ENCODE measurements around the gene C20orf141. TPM values are rescaled to one million over a fixed set of nuclear protein-coding genes. Genes with fewer than 3 reads are reported as not detected.
A peak's percentile ranks its signal among the peaks of the same experiment; 100 is the strongest.

C20orf141 gene
- total and polyA plus RNA-seq, 2 donors: 1.3 TPM; not detected in 1

DNA sequence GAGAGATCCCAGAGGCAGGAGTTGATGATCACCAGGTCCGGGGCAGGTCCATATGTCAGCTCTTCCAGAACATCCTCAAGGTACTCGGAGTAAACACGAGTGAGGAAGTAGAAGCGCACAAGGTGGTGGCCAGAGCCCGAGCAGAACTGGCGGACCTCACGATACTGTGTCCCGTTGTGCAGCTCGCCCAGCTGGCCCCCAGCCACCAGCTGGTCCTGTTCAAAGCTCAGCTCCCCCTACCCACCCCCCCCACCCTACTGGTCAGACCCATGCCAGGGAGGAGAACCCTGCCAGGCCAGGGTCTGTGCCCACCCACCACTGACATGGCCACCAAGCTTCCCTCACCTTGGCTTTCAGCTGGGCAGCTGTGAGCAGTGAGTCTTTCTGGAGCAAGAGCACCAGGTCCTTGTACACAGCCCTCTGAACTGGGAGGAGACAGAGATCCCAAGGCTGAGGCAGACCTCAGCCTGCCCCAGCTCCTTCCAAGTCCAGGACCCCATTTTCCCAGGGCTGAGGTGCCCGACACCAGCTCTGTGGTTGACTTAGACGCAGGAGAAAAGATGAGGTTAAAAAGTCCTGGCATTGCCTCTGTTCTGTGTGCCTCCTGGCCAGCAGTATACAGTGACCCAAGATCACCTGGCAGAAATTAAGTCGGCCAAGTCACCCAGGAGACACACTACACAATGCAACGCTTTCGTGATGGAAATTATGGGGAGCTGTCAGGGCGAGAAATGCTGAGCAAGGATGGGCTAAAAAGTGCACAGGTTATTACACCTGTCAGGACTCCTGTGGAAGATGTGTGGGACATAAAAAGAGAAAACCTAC lies 24.3 kb downstream of the C20orf141 start:
- no peaks in the 10 kb centered on the region for H3K9me3 ChIP-seq (ENCODE audit: control insufficient read depth in 2 of 2, insufficient read depth in 1 of 2, low read length in 1 of 2)
- DNase-seq (ENCODE audit: low read depth in 6 of 9, low spot score in 9 of 9): no peak
- H3K4me1 ChIP-seq (ENCODE audit: control insufficient read depth in 2 of 2, insufficient read depth in 2 of 2, low read length in 2 of 2): peaks cover 11 to 14% of the 10 kb centered on the region in 2 donors
- H3K27me3 ChIP-seq (ENCODE audit: control insufficient read depth in 2 of 2, insufficient read depth in 1 of 2, low read length in 1 of 2): no peaks in the 10 kb centered on the region
- no peak overlapping the region for H3K27ac ChIP-seq (ENCODE audit: low read depth in 1 of 2, low read length in 1 of 2)
- 97% methylated on average over 15 of the region's 15 CpGs for WGBS
- no peak overlapping the region for H3K4me3 ChIP-seq (ENCODE audit: low read length in 2 of 2)
- peaks cover 0 to 6% of the 10 kb centered on the region in 2 donors for H3K36me3 ChIP-seq (ENCODE audit: control insufficient read depth in 2 of 2, insufficient read depth in 2 of 2, low read length in 1 of 2)

DNA sequence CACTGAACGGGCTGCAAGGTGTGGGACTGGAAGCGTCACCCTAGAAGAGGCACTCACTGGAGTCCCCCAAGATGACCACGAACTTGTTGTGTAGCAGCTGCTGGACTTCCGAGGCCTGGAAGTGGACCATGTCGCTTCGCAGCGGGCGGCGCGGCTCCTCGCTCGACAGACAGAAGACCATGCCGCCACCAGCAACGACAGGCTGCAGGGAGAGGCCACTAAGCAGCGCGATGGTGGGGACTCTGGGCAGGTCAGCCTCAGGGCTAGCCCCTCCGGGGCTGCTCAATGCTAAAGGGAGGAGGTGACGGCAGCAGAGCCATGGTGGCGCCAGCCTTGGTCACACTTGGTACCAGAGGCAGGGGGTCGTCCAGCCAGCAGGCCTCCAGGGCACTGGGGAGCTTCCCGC lies 24.9 kb downstream of the C20orf141 start:
- peaks cover 0 to 6% of the 10 kb centered on the region in 2 donors for H3K36me3 ChIP-seq (ENCODE audit: control insufficient read depth in 2 of 2, insufficient read depth in 2 of 2, low read length in 1 of 2)
- H3K27me3 ChIP-seq (ENCODE audit: control insufficient read depth in 2 of 2, insufficient read depth in 1 of 2, low read length in 1 of 2): no peaks in the 10 kb centered on the region
- H3K27ac ChIP-seq (ENCODE audit: low read depth in 1 of 2, low read length in 1 of 2): no peak overlapping the region
- 89% methylated on average over 21 of the region's 21 CpGs for WGBS
- peak overlapping the region; percentile 76 to 86 for H3K4me3 ChIP-seq (ENCODE audit: low read length in 2 of 2)
- H3K9me3 ChIP-seq (ENCODE audit: control insufficient read depth in 2 of 2, insufficient read depth in 1 of 2, low read length in 1 of 2): no peaks in the 10 kb centered on the region
- DNase-seq (ENCODE audit: low read depth in 6 of 9, low spot score in 9 of 9): no peak
- H3K4me1 ChIP-seq (ENCODE audit: control insufficient read depth in 2 of 2, insufficient read depth in 2 of 2, low read length in 2 of 2): peaks cover 11 to 14% of the 10 kb centered on the region in 2 donors

DNA sequence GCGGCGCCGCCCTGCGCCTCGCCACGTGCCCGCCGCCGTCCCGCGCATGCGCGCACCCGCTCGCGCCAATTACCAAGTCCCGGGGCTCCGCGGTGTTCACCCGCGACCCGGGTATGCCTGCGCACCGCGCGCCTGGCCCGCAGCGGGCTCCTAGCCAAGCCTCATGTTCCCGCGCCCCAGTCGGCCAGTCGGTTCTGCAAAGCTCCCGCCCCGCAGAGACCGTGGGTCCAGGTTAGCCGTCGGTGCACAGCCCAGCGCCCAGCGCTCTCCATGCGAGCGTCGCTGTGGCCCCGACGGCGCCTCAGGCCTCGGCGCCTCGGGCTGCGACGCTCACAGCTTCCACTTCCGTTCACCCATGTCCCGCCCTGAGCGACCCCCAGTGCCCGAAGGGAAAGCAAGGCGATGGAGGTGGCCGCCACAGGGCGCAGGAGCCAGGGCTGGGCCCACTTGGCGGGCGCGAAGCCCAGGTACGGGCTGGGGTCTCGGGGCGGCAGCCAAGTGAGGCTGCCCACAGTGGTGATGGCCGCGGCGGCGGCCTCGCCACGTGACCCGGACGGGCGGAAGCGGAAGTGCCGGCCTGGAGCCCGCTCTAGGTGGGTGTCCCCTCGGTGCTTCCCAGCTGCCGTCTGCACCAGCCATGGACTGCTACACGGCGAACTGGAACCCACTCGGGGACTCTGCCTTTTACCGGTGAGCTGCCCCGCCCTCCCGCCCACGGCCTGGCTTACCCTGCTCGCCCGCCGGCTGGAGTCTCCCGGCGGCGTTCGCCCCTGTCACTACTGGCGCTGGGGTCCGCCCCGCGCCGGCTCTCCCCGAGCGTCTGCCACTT lies 25.6 kb downstream of the C20orf141 start, which contains the start of the genes PCED1A and VPS16:
Gene PCED1A (minus strand): TSS at position 518 of the 829 bp plus-strand sequence. CDS start 743 bp downstream, outside the sequence.
Gene VPS16 (plus strand): TSS at position 608 of the 829 bp plus-strand sequence. CDS start 30 bp downstream, at position 638.
- Histone ChIP-seq H3K4me1 (ENCODE audit: control insufficient read depth in 2 of 2, insufficient read depth in 2 of 2, low read length in 2 of 2) (peaks cover 11 to 14% of the 10 kb centered on the region in 2 donors), H3K9me3 (ENCODE audit: control insufficient read depth in 2 of 2, insufficient read depth in 1 of 2, low read length in 1 of 2) (no peaks in the 10 kb centered on the region), H3K27me3 (ENCODE audit: control insufficient read depth in 2 of 2, insufficient read depth in 1 of 2, low read length in 1 of 2) (no peaks in the 10 kb centered on the region), H3K4me3 (ENCODE audit: low read length in 2 of 2) (peak within 1 kb of the TSS; percentile 76 to 86), H3K36me3 (ENCODE audit: control insufficient read depth in 2 of 2, insufficient read depth in 2 of 2, low read length in 1 of 2) (peaks cover 0 to 6% of the 10 kb centered on the region in 2 donors), H3K27ac (ENCODE audit: low read depth in 1 of 2, low read length in 1 of 2) (peak within 1 kb of the TSS; percentile 47 to 93)
- 6% methylated on average over 98 of the region's 98 CpGs for WGBS
- peak; percentile 64 to 92 (median 82) for DNase-seq (ENCODE audit: low read depth in 6 of 9, low spot score in 9 of 9)

DNA sequence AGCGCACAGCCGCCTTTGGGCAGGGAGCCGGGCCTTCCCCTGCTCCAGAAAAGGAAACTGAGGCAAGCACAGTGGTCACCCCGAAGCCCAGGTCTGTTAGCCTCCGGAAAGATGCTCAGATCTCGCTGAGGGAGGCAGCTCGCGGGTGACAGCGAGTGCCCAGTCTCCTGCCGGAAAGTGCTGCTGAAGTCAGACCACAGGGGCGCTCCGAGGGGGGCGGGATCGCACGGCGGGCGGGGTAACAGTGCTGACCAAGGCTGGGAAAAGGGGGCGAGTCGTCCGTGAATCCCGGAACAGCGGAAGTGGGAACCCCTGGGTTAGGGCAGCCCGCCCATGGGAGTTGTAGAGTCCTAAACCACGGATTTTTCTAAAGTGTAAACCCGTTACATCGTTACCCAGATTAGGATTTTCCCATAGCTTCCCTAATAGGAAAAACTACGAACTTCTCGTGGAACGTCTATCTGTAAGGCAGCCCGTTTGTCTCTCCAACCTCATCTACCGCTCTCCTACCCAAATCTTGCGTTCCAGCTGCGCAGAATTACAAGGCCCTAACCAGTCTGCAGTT lies 26.3 kb downstream of the C20orf141 start:
- peak overlapping the region in 1 of 2 donors; percentile 12 for H3K27ac ChIP-seq (ENCODE audit: low read depth in 1 of 2, low read length in 1 of 2)
- peak in 3 of 9 donors; percentile 4 to 29 (median 28) for DNase-seq (ENCODE audit: low read depth in 6 of 9, low spot score in 9 of 9)

DNA sequence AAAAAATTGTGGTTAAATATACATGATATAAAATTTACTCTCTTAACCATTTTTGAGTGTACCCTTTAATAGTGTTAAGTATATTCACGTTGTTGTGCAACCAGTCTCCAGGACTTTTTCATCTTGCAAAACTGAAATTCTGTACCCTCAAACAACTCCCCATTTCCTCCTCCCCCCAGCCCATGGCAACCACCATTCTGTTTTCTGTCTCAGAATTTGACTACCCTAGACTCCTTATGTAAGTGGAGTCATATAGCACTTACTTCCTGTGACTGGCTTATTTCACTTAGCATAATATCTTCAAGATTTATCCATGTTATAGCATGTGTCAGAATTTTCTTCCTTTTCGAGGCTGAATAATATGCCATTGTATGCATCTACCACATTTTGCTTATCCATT lies 30.8 kb downstream of the C20orf141 start:
- WGBS: 88% methylated on average over 2 of the region's 2 CpGs
- DNase-seq (ENCODE audit: low read depth in 6 of 9, low spot score in 9 of 9): no peak
- H3K27ac ChIP-seq (ENCODE audit: low read depth in 1 of 2, low read length in 1 of 2): no peak overlapping the region
- no peak overlapping the region for H3K4me3 ChIP-seq (ENCODE audit: low read length in 2 of 2)
- H3K27me3 ChIP-seq (ENCODE audit: control insufficient read depth in 2 of 2, insufficient read depth in 1 of 2, low read length in 1 of 2): no peaks in the 10 kb centered on the region
- no peaks in the 10 kb centered on the region for H3K36me3 ChIP-seq (ENCODE audit: control insufficient read depth in 2 of 2, insufficient read depth in 2 of 2, low read length in 1 of 2)
- peaks cover 4 to 10% of the 10 kb centered on the region in 2 donors for H3K4me1 ChIP-seq (ENCODE audit: control insufficient read depth in 2 of 2, insufficient read depth in 2 of 2, low read length in 2 of 2)
- no peaks in the 10 kb centered on the region for H3K9me3 ChIP-seq (ENCODE audit: control insufficient read depth in 2 of 2, insufficient read depth in 1 of 2, low read length in 1 of 2)

More for the DNA sequence above, 26.3 kb downstream of the C20orf141 start:
- 14% methylated on average over 33 of the region's 33 CpGs for WGBS
- no peaks in the 10 kb centered on the region for H3K27me3 ChIP-seq (ENCODE audit: control insufficient read depth in 2 of 2, insufficient read depth in 1 of 2, low read length in 1 of 2)
- H3K4me1 ChIP-seq (ENCODE audit: control insufficient read depth in 2 of 2, insufficient read depth in 2 of 2, low read length in 2 of 2): peaks cover 11 to 14% of the 10 kb centered on the region in 2 donors
- peak overlapping the region; percentile 76 to 86 for H3K4me3 ChIP-seq (ENCODE audit: low read length in 2 of 2)
- no peaks in the 10 kb centered on the region for H3K9me3 ChIP-seq (ENCODE audit: control insufficient read depth in 2 of 2, insufficient read depth in 1 of 2, low read length in 1 of 2)
- H3K36me3 ChIP-seq (ENCODE audit: control insufficient read depth in 2 of 2, insufficient read depth in 2 of 2, low read length in 1 of 2): peaks cover 0 to 6% of the 10 kb centered on the region in 2 donors

DNA sequence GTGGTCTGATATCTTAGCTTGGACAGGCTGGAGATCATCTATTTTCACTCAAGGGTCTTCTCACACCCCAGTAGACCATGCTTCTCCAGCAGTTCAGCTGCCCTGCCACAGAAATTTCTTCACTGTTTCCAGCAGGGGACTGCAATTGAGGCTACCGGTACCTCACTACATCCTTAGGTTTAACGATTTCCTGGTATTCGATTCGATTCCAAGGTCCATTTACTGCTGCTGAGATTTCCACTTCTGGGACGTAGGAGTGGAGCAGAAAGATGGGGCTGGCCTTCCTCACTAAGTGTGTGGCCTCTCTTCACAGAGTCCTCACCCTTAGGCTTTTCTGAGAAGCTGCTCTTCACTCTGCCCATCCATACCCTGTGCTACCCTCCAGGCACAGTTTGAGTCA lies 31.9 kb downstream of the C20orf141 start:
- H3K4me1 ChIP-seq (ENCODE audit: control insufficient read depth in 2 of 2, insufficient read depth in 2 of 2, low read length in 2 of 2): peaks cover 0 to 2% of the 10 kb centered on the region in 2 donors
- H3K27ac ChIP-seq (ENCODE audit: low read depth in 1 of 2, low read length in 1 of 2): no peak overlapping the region
- no peak overlapping the region for H3K4me3 ChIP-seq (ENCODE audit: low read length in 2 of 2)
- H3K27me3 ChIP-seq (ENCODE audit: control insufficient read depth in 2 of 2, insufficient read depth in 1 of 2, low read length in 1 of 2): no peaks in the 10 kb centered on the region
- WGBS: 98% methylated on average over 5 of the region's 5 CpGs
- no peak for DNase-seq (ENCODE audit: low read depth in 6 of 9, low spot score in 9 of 9)
- H3K36me3 ChIP-seq (ENCODE audit: control insufficient read depth in 2 of 2, insufficient read depth in 2 of 2, low read length in 1 of 2): no peaks in the 10 kb centered on the region
- no peaks in the 10 kb centered on the region for H3K9me3 ChIP-seq (ENCODE audit: control insufficient read depth in 2 of 2, insufficient read depth in 1 of 2, low read length in 1 of 2)

DNA sequence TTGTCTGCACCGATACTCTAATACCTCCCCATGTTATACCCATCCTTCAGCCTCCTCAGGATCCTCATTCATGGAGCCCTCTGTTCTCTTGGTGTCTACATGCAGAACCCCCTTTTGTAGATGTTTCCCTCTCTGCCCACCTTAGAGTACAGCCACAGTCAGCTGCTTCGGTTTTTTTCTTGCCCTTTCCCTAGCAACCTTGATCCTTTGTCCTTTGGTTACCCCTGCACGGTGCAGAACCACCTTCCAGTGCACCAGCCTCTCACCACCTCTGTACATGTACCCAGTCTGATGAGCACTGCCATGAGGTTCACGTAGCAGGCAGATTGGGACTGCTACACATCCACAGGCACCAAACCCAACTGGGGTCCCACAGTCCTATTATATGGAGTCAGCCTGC lies 33.0 kb downstream of the C20orf141 start:
- Histone ChIP-seq H3K36me3 (ENCODE audit: control insufficient read depth in 2 of 2, insufficient read depth in 2 of 2, low read length in 1 of 2) (no peaks in the 10 kb centered on the region), H3K4me1 (ENCODE audit: control insufficient read depth in 2 of 2, insufficient read depth in 2 of 2, low read length in 2 of 2) (peaks cover 0 to 5% of the 10 kb centered on the region in 2 donors), H3K27me3 (ENCODE audit: control insufficient read depth in 2 of 2, insufficient read depth in 1 of 2, low read length in 1 of 2) (no peaks in the 10 kb centered on the region), H3K9me3 (ENCODE audit: control insufficient read depth in 2 of 2, insufficient read depth in 1 of 2, low read length in 1 of 2) (no peaks in the 10 kb centered on the region), H3K27ac (ENCODE audit: low read depth in 1 of 2, low read length in 1 of 2) (no peak overlapping the region), H3K4me3 (ENCODE audit: low read length in 2 of 2) (no peak overlapping the region)
- 95% methylated on average over 4 of the region's 4 CpGs for WGBS
- no peak for DNase-seq (ENCODE audit: low read depth in 6 of 9, low spot score in 9 of 9)

DNA sequence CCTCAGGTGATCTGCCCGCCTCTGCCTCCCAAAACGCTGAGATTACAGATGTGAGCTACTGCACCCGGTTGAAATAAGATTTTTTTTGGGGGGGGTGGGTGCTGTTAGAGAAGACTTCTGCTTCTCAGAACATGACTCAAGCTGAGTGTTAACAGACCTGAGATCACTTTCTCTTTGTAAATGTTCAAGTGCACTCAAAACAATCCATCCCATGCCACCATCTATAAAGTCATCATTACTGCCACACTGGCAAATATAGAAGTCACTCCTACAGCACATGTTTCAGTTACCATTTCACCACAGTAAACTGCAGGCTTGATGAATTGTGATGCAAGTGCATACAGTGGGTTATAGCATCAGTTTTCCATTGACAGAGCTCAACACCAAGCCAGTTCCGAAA lies 34.7 kb downstream of the C20orf141 start:
- Histone ChIP-seq H3K27me3 (ENCODE audit: control insufficient read depth in 2 of 2, insufficient read depth in 1 of 2, low read length in 1 of 2) (no peaks in the 10 kb centered on the region), H3K36me3 (ENCODE audit: control insufficient read depth in 2 of 2, insufficient read depth in 2 of 2, low read length in 1 of 2) (no peaks in the 10 kb centered on the region), H3K9me3 (ENCODE audit: control insufficient read depth in 2 of 2, insufficient read depth in 1 of 2, low read length in 1 of 2) (no peaks in the 10 kb centered on the region), H3K4me1 (ENCODE audit: control insufficient read depth in 2 of 2, insufficient read depth in 2 of 2, low read length in 2 of 2) (peaks cover 0 to 5% of the 10 kb centered on the region in 2 donors), H3K4me3 (ENCODE audit: low read length in 2 of 2) (no peak overlapping the region), H3K27ac (ENCODE audit: low read depth in 1 of 2, low read length in 1 of 2) (no peak overlapping the region)
- WGBS: 92% methylated on average over 4 of the region's 4 CpGs
- no peak for DNase-seq (ENCODE audit: low read depth in 6 of 9, low spot score in 9 of 9)
